Head of caudate nucleus (tissue), 42 donors: Measurements from ENCODE around the gene C5orf22.
"Not testable (repeated sequence)": the region's sequence is repeated elsewhere in the genome, so short reads cannot be mapped to it uniquely, and the experiment has no call there.

Experiments used
- DNase-seq, 42 donors: peaks; one replicate each; pipeline versions ENCODE4 v3.0.0 to v3.0.0-alpha.2; 2020 to 2021; ENCODE audit warnings: mixed read lengths in 7 of 42
- intact Hi-C: fragments of 100-400 bp; cut with DNase I; formaldehyde crosslinking; loops from one replicate; pipeline ENCODE4 v1.15.0; 2022

C5orf22 gene

DNA sequence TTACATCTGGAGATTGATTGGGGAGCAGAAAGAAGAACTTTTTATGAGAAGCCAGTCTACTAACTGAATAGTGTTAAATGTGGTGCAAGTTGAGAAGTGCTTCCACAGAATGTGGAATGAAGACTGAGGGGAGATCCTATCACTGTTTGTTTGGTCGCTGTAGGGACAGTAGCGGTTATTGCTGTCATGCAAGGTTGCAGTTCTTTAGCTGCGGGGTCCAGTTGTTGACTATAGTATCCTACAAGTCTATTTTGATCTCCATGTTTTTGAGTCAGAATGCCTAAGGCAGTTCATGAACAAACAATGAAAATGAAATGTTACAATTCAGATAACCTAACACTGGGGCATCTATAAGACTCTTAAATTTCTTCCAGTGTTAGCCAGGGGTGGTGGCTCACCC lies 61.6 kb downstream of the C5orf22 start:
- intact Hi-C loops, result no loop called here
- no peak for DNase-seq

DNA sequence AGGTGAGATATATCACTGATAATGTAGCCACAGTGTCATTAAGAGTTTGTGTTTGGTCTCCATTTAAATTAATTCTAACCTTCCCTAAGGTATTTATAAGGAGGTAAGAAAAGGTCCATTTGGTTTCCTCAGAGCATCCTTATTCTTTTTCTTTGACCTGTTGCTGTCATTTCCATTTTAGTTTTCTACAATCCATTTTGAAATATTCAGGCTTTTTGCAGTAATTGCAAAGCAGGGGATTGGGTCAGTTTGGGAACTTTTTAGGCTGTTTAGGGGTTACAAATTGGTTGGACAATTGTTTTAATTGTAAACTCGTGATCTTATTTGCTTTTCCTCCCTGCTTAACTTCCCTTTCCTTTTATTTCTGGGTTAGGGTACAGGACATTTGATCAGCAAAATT lies 64.3 kb downstream of the C5orf22 start:
- intact Hi-C loops, result no loop called here
- DNase-seq, result no peak

DNA sequence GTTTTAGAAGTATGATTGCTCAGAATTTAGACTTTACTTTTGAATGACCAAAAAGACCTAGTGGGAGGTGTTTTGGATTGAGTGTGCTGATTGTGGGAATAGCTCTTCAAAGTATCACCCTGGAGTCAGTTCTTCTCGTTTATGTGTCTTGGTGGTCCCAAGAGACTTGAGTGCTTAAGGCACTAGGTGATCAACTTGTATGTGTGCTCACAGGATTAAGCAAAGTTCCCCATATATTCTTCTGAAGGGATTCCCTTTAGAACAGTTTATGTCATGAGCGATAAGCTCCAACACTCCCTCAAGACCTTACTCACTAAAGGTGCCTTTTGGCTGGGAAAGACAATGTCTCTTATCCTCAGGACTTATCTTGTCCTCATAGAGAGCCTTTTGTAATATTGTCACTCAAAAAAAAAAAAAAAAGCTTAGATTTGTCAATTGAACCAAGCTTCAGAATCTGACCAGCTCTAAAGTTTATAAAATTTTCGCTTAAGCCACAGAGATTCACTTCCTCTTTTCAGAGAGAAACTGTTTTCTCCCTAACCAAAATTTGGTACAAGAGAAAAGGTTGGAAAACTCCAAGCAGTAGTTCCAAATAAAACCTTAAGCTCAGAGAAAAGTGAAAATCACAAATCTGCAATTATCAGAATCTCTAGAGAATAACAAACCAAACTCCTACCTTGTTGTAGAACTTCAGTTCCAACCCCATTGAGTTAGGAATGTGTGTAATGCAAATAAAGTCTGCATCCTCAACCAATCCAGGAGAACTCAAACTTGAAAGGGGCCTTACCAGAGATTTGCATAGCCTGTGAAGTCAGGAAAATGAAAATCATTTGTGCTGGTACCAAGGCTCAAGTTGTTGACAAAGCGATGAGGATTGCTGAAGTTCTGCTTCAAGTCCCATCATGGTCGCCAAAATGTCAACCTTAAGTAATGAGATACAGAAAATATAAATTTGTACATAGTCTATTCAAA lies 66.8 kb downstream of the C5orf22 start:
- intact Hi-C loops, result no loop called here
- DNase-seq, result no peak

DNA sequence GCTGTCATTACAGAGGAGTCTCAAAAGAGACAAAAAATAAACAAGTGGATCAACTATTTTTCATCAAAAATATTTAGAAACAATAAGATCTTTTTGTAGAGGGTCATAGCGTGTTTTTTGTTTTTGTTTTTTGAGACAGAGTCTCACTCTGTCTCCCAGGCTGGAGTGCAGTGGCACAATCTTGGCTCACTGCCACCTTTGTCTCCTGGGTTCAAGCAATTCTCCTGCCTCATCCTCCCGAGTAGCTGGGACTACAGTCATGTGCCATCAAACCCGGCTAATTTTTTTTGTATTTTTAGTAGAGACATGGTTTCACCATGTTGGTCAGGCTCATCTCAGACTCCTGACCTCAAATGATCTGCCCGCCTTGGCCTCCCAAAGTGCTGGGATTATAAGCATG lies 70.2 kb downstream of the C5orf22 start:
- DNase-seq, result peak in 7 of 42 donors; percentile 11 to 58 (median 24)
- intact Hi-C loops, result not testable (repeated sequence)

DNA sequence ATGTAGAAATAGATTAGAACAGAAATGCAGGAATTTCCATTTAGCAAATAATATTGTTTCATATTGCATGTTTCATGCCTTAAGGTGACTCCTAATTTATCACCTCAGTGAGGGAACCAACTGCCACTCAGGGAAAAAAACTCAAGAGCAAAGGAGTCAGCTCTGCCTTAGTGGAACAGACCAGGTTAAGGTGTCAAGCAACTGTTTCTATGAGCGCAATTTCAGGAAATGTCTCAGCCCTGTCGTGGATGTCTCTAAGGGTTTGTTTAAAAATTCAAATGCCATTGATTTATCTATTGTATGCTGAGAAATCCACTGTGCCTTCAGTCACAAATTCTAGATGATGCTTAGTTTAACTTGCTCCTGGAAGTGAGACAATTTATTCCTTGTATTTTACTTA lies 72.1 kb downstream of the C5orf22 start:
- no peak for DNase-seq
- intact Hi-C loops, result no loop called here

DNA sequence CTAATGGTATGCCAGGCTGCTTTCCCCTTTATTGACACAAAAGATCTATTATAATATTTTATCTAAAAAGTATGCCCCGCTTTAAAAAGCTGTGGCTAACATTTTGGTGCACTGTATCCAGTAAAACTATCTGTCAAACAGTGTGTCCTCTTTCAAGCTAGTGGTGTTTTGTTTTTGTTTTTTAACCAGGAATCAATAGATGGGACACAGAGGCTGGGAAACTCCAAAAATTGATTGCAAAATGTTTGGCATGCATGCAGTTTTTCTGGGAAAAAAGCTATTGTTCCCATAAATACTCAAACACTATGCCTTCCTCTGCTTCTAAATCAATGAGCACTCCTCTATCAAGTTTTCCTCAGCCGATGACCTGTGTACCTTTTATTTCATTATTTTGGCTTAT lies 72.5 kb downstream of the C5orf22 start:
- DNase-seq, result no peak
- intact Hi-C loops, result no loop called here
